Measurements from ENCODE around the gene TLE5.

The TLE5 gene

GRCh38 chr19:3102239-3103140 is 40.2 kb upstream of the TLE5 start:
- Histone ChIP-seq H3K27ac (ENCODE audit: low read length) (no peak overlapping the region), H3K36me3 (ENCODE audit: control insufficient read depth, insufficient read depth, low read length) (no peaks in the 10 kb centered on the region; the same call in 1 of the 2 replicates), H3K27me3 (ENCODE audit: control insufficient read depth, insufficient read depth, low read length) (no peaks in the 10 kb centered on the region), H3K4me1 (ENCODE audit: control insufficient read depth, insufficient read depth, low read length) (peaks cover 1% of the 10 kb centered on the region; the same call in 1 of the 2 replicates), H3K4me3 (ENCODE audit: low read length) (no peak overlapping the region), H3K9me3 (ENCODE audit: control insufficient read depth, insufficient read depth, low read length) (no peaks in the 10 kb centered on the region)
- WGBS (ENCODE audit: insufficient coverage, insufficient read length), result no CpG with 5 or more reads among the region's 34 CpGs
- no peak for DNase-seq (ENCODE audit: low read depth, low spot score)

- Histone ChIP-seq H3K27me3 (ENCODE audit: control insufficient read depth, insufficient read depth, low read length) (no peaks in the 10 kb centered on the region), H3K4me1 (ENCODE audit: control insufficient read depth, insufficient read depth, low read length) (peaks cover 5% of the 10 kb centered on the region), H3K4me3 (ENCODE audit: low read length) (no peak overlapping the region), H3K9me3 (ENCODE audit: control insufficient read depth, insufficient read depth, low read length) (no peaks in the 10 kb centered on the region), H3K27ac (ENCODE audit: low read length) (no peak overlapping the region), H3K36me3 (ENCODE audit: control insufficient read depth, insufficient read depth, low read length) (no peaks in the 10 kb centered on the region; the same call in 1 of the 2 replicates)
- DNase-seq (ENCODE audit: low read depth, low spot score), result no peak
- no CpG with 5 or more reads among the region's 34 CpGs for WGBS (ENCODE audit: insufficient coverage, insufficient read length)
Measured at GRCh38 chr19:3100747-3101730, 38.7 kb upstream of the TLE5 start.

GRCh38 chr19:3100331-3100730 is 38.0 kb upstream of the TLE5 start:
- no peaks in the 10 kb centered on the region; the same call in 1 of the 2 replicates for H3K36me3 ChIP-seq (ENCODE audit: control insufficient read depth, insufficient read depth, low read length)
- H3K4me3 ChIP-seq (ENCODE audit: low read length), result no peak overlapping the region
- no peak for DNase-seq (ENCODE audit: low read depth, low spot score)
- no peak overlapping the region for H3K27ac ChIP-seq (ENCODE audit: low read length)
- no peaks in the 10 kb centered on the region for H3K27me3 ChIP-seq (ENCODE audit: control insufficient read depth, insufficient read depth, low read length)
- no CpG with 5 or more reads among the region's 14 CpGs for WGBS (ENCODE audit: insufficient coverage, insufficient read length)
- no peaks in the 10 kb centered on the region for H3K9me3 ChIP-seq (ENCODE audit: control insufficient read depth, insufficient read depth, low read length)
- H3K4me1 ChIP-seq (ENCODE audit: control insufficient read depth, insufficient read depth, low read length), result peaks cover 7% of the 10 kb centered on the region

GRCh38 chr19:3099347-3100145 is 37.3 kb upstream of the TLE5 start:
- Histone ChIP-seq H3K9me3 (ENCODE audit: control insufficient read depth, insufficient read depth, low read length) (no peaks in the 10 kb centered on the region), H3K4me3 (ENCODE audit: low read length) (no peak overlapping the region), H3K27me3 (ENCODE audit: control insufficient read depth, insufficient read depth, low read length) (no peaks in the 10 kb centered on the region), H3K27ac (ENCODE audit: low read length) (no peak overlapping the region), H3K36me3 (ENCODE audit: control insufficient read depth, insufficient read depth, low read length) (no peaks in the 10 kb centered on the region; the same call in 1 of the 2 replicates), H3K4me1 (ENCODE audit: control insufficient read depth, insufficient read depth, low read length) (peaks cover 11% of the 10 kb centered on the region)
- no peak for DNase-seq (ENCODE audit: low read depth, low spot score)
- WGBS (ENCODE audit: insufficient coverage, insufficient read length), result no CpG with 5 or more reads among the region's 29 CpGs

GRCh38 chr19:3098515-3099346 is 36.4 kb upstream of the TLE5 start:
- Histone ChIP-seq H3K27me3 (ENCODE audit: control insufficient read depth, insufficient read depth, low read length) (no peaks in the 10 kb centered on the region), H3K27ac (ENCODE audit: low read length) (no peak overlapping the region), H3K4me1 (ENCODE audit: control insufficient read depth, insufficient read depth, low read length) (peaks cover 11% of the 10 kb centered on the region), H3K36me3 (ENCODE audit: control insufficient read depth, insufficient read depth, low read length) (no peaks in the 10 kb centered on the region; the same call in 1 of the 2 replicates), H3K9me3 (ENCODE audit: control insufficient read depth, insufficient read depth, low read length) (no peaks in the 10 kb centered on the region), H3K4me3 (ENCODE audit: low read length) (no peak overlapping the region)
- no peak for DNase-seq (ENCODE audit: low read depth, low spot score)
- WGBS (ENCODE audit: insufficient coverage, insufficient read length), result no CpG with 5 or more reads among the region's 40 CpGs

GRCh38 chr19:3098141-3098514 is 35.8 kb upstream of the TLE5 start:
- Histone ChIP-seq H3K36me3 (ENCODE audit: control insufficient read depth, insufficient read depth, low read length) (no peaks in the 10 kb centered on the region; the same call in 1 of the 2 replicates), H3K9me3 (ENCODE audit: control insufficient read depth, insufficient read depth, low read length) (no peaks in the 10 kb centered on the region), H3K27me3 (ENCODE audit: control insufficient read depth, insufficient read depth, low read length) (no peaks in the 10 kb centered on the region), H3K4me3 (ENCODE audit: low read length) (no peak overlapping the region), H3K4me1 (ENCODE audit: control insufficient read depth, insufficient read depth, low read length) (peaks cover 11% of the 10 kb centered on the region), H3K27ac (ENCODE audit: low read length) (no peak overlapping the region)
- WGBS (ENCODE audit: insufficient coverage, insufficient read length), result no CpG with 5 or more reads among the region's 18 CpGs
- DNase-seq (ENCODE audit: low read depth, low spot score), result no peak

GRCh38 chr19:3097442-3097871 is 35.2 kb upstream of the TLE5 start:
- WGBS (ENCODE audit: insufficient coverage, insufficient read length), result no CpG with 5 or more reads among the region's 24 CpGs
- H3K4me1 ChIP-seq (ENCODE audit: control insufficient read depth, insufficient read depth, low read length), result peaks cover 11% of the 10 kb centered on the region
- no peaks in the 10 kb centered on the region for H3K9me3 ChIP-seq (ENCODE audit: control insufficient read depth, insufficient read depth, low read length)
- H3K4me3 ChIP-seq (ENCODE audit: low read length), result no peak overlapping the region
- DNase-seq (ENCODE audit: low read depth, low spot score), result no peak
- H3K36me3 ChIP-seq (ENCODE audit: control insufficient read depth, insufficient read depth, low read length), result no peaks in the 10 kb centered on the region; the same call in 1 of the 2 replicates
- H3K27me3 ChIP-seq (ENCODE audit: control insufficient read depth, insufficient read depth, low read length), result no peaks in the 10 kb centered on the region
- H3K27ac ChIP-seq (ENCODE audit: low read length), result no peak overlapping the region

- Histone ChIP-seq H3K4me3 (ENCODE audit: low read length) (no peak overlapping the region), H3K27me3 (ENCODE audit: control insufficient read depth, insufficient read depth, low read length) (no peaks in the 10 kb centered on the region), H3K9me3 (ENCODE audit: control insufficient read depth, insufficient read depth, low read length) (no peaks in the 10 kb centered on the region), H3K36me3 (ENCODE audit: control insufficient read depth, insufficient read depth, low read length) (no peaks in the 10 kb centered on the region; the same call in 1 of the 2 replicates), H3K27ac (ENCODE audit: low read length) (no peak overlapping the region), H3K4me1 (ENCODE audit: control insufficient read depth, insufficient read depth, low read length) (peaks cover 11% of the 10 kb centered on the region)
- no peak for DNase-seq (ENCODE audit: low read depth, low spot score)
- no CpG with 5 or more reads among the region's 11 CpGs for WGBS (ENCODE audit: insufficient coverage, insufficient read length)
Measured at GRCh38 chr19:3096902-3097326, 34.6 kb upstream of the TLE5 start.

- Histone ChIP-seq H3K27ac (ENCODE audit: low read length) (no peak overlapping the region), H3K4me3 (ENCODE audit: low read length) (no peak overlapping the region), H3K36me3 (ENCODE audit: control insufficient read depth, insufficient read depth, low read length) (no peaks in the 10 kb centered on the region; the same call in 1 of the 2 replicates), H3K27me3 (ENCODE audit: control insufficient read depth, insufficient read depth, low read length) (no peaks in the 10 kb centered on the region), H3K4me1 (ENCODE audit: control insufficient read depth, insufficient read depth, low read length) (peaks cover 11% of the 10 kb centered on the region), H3K9me3 (ENCODE audit: control insufficient read depth, insufficient read depth, low read length) (no peaks in the 10 kb centered on the region)
- no CpG with 5 or more reads among the region's 25 CpGs for WGBS (ENCODE audit: insufficient coverage, insufficient read length)
- no peak for DNase-seq (ENCODE audit: low read depth, low spot score)
Measured at GRCh38 chr19:3096267-3096901, 34.1 kb upstream of the TLE5 start.

All from iPS DF 6.9 (cell line).